ENCODE results near the gene NDUFA1. TPM values are rescaled to one million over a fixed set of nuclear protein-coding genes. Genes with fewer than 3 reads are reported as not detected.

NDUFA1 gene
- total and polyA plus RNA-seq, 9 of the 15 experiments (the other 6 are each of a cell fraction or from before 2014, with no cell fraction given) = 162 to 1,285 (median 383) TPM

DNA sequence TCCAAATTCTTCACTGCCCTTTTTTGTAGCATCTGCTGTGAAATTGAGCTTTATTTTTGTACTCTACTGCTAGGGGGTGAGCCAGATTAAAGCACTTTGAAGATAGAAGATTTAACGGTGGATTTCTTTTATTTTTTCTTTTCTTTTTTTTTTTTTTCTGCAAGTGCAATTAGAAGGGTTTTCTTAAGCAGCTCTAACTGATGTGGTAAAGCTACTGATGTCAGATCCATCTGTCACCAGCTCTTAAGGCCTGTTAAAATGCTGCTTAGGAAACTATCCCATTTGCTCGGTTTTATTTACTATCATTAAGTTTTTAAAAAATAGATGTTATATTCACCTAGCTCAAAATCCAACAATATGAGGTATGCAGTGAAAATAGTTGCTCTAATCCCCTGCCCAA, 7.1 kb downstream of the NDUFA1 start:
- Histone ChIP-seq H3K9me3 (replicated peaks; ENCODE audit: control insufficient read depth, insufficient read depth, low read depth, low read length) (no peaks in the 10 kb centered on the region), H3K27ac (ENCODE audit: extremely low read depth, low read depth, low read length) (no peak overlapping the region), H3K36me3 (ENCODE audit: control insufficient read depth, insufficient read depth, low read length) (peaks cover 45% of the 10 kb centered on the region; the same call in 1 of the 3 replicates), H3K79me2 (ENCODE audit: control insufficient read depth, insufficient read depth, low read length) (peaks cover 18% of the 10 kb centered on the region), H2AFZ (ENCODE audit: low read depth, low read length) (no peak overlapping the region), H3K4me2 (ENCODE audit: insufficient read depth, low read length) (no peak overlapping the region), H3K9me1 (ENCODE audit: control insufficient read depth, insufficient read depth, low read length) (no peaks in the 10 kb centered on the region), H3K27me3 (ENCODE audit: control insufficient read depth in 2 of 2, insufficient read depth in 2 of 2, low read length in 2 of 2) (no peaks in the 10 kb centered on the region), H3K4me3 (no peak overlapping the region), H3K4me1 (replicated peaks in 1 of 2; ENCODE audit: control insufficient read depth in 2 of 2, insufficient read depth in 2 of 2, low read length in 2 of 2) (no peaks in the 10 kb centered on the region), H4K20me1 (replicated peaks; ENCODE audit: control insufficient read depth, insufficient read depth, low read length) (no peaks in the 10 kb centered on the region), H3K9ac (ENCODE audit: insufficient read depth in 1 of 2, low read depth in 2 of 2, low read length in 2 of 2) (no peak overlapping the region)
- FAIRE-seq (no peak), DNase-seq (ENCODE audit: extremely low read depth in 1 of 4, low spot score in 3 of 4) (no peak), ATAC-seq (no peak)
- WGBS (ENCODE audit: insufficient coverage, low coverage, missing lambda C conversion rate) = 75% methylated on average over 1 of the region's 2 CpGs
- intact Hi-C loops (cut with micrococcal nuclease) (no loop called here), in situ Hi-C loops (cut with MboI) (loop anchor here (10.0 kb wide), 1 partner anchor 364 kb away; no protein-coding TSS in a partner anchor)
- TF ChIP-seq, protein P1, sequence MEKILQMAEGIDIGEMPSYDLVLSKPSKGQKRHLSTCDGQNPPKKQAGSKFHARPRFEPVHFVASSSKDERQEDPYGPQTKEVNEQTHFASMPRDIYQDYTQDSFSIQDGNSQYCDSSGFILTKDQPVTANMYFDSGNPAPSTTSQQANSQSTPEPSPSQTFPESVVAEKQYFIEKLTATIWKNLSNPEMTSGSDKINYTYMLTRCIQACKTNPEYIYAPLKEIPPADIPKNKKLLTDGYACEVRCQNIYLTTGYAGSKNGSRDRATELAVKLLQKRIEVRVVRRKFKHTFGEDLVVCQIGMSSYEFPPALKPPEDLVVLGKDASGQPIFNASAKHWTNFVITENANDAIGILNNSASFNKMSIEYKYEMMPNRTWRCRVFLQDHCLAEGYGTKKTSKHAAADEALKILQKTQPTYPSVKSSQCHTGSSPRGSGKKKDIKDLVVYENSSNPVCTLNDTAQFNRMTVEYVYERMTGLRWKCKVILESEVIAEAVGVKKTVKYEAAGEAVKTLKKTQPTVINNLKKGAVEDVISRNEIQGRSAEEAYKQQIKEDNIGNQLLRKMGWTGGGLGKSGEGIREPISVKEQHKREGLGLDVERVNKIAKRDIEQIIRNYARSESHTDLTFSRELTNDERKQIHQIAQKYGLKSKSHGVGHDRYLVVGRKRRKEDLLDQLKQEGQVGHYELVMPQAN (IDR thresholded peaks at IDR 0.05; ENCODE audit: borderline replicate concordance) = no peak
- TF ChIP-seq ZBTB7A (IDR thresholded peaks at IDR 0.05; ENCODE audit: borderline replicate concordance, control insufficient read depth, low read depth, low read length) (no peak), ZNF766 (CRISPR knock-in tag; conservative IDR thresholded peaks at IDR 0.05) (no peak), ZFP30 (CRISPR knock-in tag; IDR thresholded peaks at IDR 0.05; ENCODE audit: borderline replicate concordance) (no peak), ZFX (CRISPR knock-in tag; IDR thresholded peaks at IDR 0.05) (no peak), NR3C1 (CRISPR knock-in tag; IDR thresholded peaks at IDR 0.05) (no peak), PCBP1 (IDR thresholded peaks at IDR 0.05; ENCODE audit: low read depth, low read length, poor library complexity, severe bottlenecking) (no peak), WHSC1 (IDR thresholded peaks at IDR 0.05; ENCODE audit: low read length) (no peak), PYGO2 (tag; IDR thresholded peaks at IDR 0.05) (no peak), ETV1 (tag; conservative IDR thresholded peaks at IDR 0.05; ENCODE audit: low read depth) (no peak), ZEB2 (IDR thresholded peaks at IDR 0.05) (no peak)
- TF ChIP-seq, protein P2, sequence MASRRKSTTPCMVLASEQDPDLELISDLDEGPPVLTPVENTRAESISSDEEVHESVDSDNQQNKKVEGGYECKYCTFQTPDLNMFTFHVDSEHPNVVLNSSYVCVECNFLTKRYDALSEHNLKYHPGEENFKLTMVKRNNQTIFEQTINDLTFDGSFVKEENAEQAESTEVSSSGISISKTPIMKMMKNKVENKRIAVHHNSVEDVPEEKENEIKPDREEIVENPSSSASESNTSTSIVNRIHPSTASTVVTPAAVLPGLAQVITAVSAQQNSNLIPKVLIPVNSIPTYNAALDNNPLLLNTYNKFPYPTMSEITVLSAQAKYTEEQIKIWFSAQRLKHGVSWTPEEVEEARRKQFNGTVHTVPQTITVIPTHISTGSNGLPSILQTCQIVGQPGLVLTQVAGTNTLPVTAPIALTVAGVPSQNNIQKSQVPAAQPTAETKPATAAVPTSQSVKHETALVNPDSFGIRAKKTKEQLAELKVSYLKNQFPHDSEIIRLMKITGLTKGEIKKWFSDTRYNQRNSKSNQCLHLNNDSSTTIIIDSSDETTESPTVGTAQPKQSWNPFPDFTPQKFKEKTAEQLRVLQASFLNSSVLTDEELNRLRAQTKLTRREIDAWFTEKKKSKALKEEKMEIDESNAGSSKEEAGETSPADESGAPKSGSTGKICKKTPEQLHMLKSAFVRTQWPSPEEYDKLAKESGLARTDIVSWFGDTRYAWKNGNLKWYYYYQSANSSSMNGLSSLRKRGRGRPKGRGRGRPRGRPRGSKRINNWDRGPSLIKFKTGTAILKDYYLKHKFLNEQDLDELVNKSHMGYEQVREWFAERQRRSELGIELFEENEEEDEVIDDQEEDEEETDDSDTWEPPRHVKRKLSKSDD (conservative IDR thresholded peaks at IDR 0.05; ENCODE audit: low read length) = no peak
- ChIA-PET POLR2A (interaction anchor here (0.6 to 1.3 kb wide), 9 partner anchors 8 to 380 kb away, joined by 3 to 8 read pairs (median 3); partner anchors contain the start of gene RPL39), CTCF (ENCODE audit: low intra/inter-chr PET ratio) (no interaction called here)
- BruUV-seq (replicated peaks) = no TSS peak

Data from K562 (cell line).